Measurements from ENCODE around the gene CEBPA.

DNA sequence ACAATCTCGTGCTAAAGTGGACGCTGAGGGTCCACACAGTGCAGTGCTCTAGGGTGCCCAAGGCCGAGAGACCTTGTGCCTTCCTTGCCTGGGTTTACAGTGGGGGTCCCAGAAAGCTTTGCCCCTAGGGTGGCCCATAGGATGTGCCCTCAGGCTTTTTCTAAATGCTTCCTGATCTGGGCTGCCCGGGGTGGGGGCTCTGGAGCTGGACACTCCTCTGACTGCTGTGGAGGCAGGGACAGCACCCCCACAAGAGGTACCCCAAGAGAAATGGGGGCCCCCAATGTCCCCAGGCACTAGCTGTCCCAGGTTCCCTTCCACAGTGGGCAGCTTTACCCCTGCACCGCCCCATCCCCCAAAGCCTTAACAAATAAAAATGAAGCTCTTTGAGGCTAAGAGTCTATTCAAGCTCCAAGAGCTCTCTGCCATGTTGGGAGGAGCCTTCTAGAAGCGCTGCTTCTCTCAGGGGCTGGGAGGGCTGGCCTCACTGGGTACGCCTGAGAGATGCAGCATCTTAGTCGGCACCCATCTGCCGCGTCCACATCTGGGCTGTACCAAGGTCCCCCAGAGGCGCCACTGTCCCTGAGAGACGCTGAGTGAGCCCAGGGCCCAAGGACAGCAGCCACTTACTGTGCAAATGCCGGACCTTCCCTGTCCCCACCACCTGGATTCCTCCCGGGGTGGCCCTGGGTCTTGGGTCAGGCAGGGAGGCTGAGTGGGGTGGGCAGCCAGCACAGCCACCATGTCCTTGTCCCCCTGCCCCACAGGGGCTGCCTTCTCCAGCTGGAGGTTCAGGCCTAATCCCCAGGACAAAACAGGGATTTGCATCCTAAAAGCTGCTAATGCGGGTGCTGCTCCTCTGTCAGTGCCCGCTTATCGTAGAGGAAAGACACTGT, 27.4 kb downstream of the CEBPA start:
- TF ChIP-seq TAF1 (IDR thresholded peaks at IDR 0.05; ENCODE audit: borderline replicate concordance, low read depth, low read length) (no peak), POLR2AphosphoS5 (IDR thresholded peaks at IDR 0.05; ENCODE audit: low read depth, low read length) (no peak)

Data from GM12892 (cell line).